GM18519 (cell line): ENCODE results near the gene SUSD6.
"Not testable (repeated sequence)": the region's sequence is repeated elsewhere in the genome, so short reads cannot be mapped to it uniquely, and the experiment has no call there.

ENCODE experiments used
- ATAC-seq: cut with Tn5 transposase; IDR thresholded peaks from one replicate; pipeline ENCODE4 v1.9.1; 2021; ENCODE audit warnings: mild to moderate bottlenecking, moderate library complexity; ENCODE audit not compliant: unreplicated experiment, low FRiP score

Gene SUSD6

GRCh38 chr14:69692594-69692993 is 81.2 kb downstream of the SUSD6 start:
- ATAC-seq: no peak

GRCh38 chr14:69693145-69693544 is 81.7 kb downstream of the SUSD6 start:
- no peak for ATAC-seq

GRCh38 chr14:69693801-69694729 is 82.7 kb downstream of the SUSD6 start:
- ATAC-seq: no peak

GRCh38 chr14:69694730-69695281 is 83.4 kb downstream of the SUSD6 start:
- no peak for ATAC-seq

- no peak for ATAC-seq
These were observed 84.2 kb downstream of the SUSD6 start for GRCh38 chr14:69695322-69696203.

GRCh38 chr14:69696204-69696527 is 84.8 kb downstream of the SUSD6 start:
- no peak for ATAC-seq

- no peak for ATAC-seq
These were observed 85.5 kb downstream of the SUSD6 start for GRCh38 chr14:69696633-69697557.

GRCh38 chr14:69698572-69698971 is 87.2 kb downstream of the SUSD6 start:
- no peak for ATAC-seq

GRCh38 chr14:69699243-69699642 is 87.8 kb downstream of the SUSD6 start:
- ATAC-seq: not testable (repeated sequence)

GRCh38 chr14:69699748-69700303 is 88.4 kb downstream of the SUSD6 start:
- no peak for ATAC-seq

GRCh38 chr14:69700575-69700974 is 89.2 kb downstream of the SUSD6 start:
- ATAC-seq: no peak

- no peak for ATAC-seq
These were observed 89.9 kb downstream of the SUSD6 start for GRCh38 chr14:69701291-69701690.

GRCh38 chr14:69701857-69702256 is 90.5 kb downstream of the SUSD6 start:
- ATAC-seq: no peak

GRCh38 chr14:69703047-69704039 is 91.9 kb downstream of the SUSD6 start:
- no peak for ATAC-seq

GRCh38 chr14:69704319-69704718 is 92.9 kb downstream of the SUSD6 start:
- ATAC-seq: no peak

GRCh38 chr14:69705706-69706105 is 94.3 kb downstream of the SUSD6 start:
- no peak for ATAC-seq

- no peak for ATAC-seq
These were observed 96.7 kb downstream of the SUSD6 start for GRCh38 chr14:69708049-69708448.
